ENCODE results near the gene HORMAD2. TPM values are rescaled to one million over a fixed set of nuclear protein-coding genes. Genes with fewer than 3 reads are reported as not detected.

The HORMAD2 gene
- total RNA-seq, 1 experiment from 2014 or later, result not detected

DNA sequence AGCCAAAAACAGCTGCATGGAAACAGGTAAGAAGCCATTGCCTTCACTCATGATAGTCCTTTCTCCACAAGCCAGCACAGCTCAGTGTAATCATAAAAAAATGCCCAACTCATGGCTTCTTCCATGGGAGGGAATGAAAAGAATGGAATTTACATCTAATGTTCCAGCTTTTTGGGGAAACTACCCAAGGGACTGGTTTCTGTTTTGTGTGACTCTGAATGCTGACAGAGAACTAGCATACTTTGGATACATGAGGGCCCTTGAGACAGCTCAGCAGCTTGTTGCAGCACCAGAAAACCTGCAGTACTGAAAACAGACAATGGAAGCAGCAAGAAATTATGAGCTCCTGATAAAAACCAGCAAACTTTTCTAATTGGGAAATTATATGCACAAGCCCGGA is 24.2 kb upstream of the HORMAD2 start:
- POLR2A ChIA-PET, result interaction anchor here (0.7 kb wide), 1 partner anchor 404 kb away, joined by 5 read pairs; no protein-coding TSS in a partner anchor
- no peaks in the 10 kb centered on the region for H3K4me1 Mint-ChIP-seq

DNA sequence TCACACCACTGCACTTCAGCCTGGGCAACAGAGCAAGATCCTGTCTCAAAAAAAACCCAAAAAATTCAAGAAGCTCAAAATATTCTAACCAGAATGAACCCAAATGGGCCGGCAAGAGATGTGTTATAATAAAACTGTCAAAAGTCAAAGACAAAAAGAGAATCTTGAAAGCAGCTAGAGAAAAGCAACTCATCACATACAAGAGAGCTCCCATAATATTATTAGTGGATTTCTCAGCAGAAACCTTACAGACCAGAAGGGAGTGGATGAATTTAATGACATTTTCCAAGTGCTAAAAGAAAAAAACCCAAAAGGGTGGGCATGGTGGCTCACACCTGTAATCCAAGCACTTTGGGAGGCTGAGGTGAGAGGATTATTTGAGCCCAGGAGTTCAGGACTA is 22.9 kb upstream of the HORMAD2 start:
- H3K27ac Mint-ChIP-seq, result no peak overlapping the region
- ATAC-seq, result no peak
- POLR2A ChIA-PET, result interaction anchor here (0.7 kb wide), 1 partner anchor 15 kb away, joined by 3 read pairs; no protein-coding TSS in a partner anchor

More for the DNA sequence above, 24.2 kb upstream of the HORMAD2 start:
- CTCF ChIA-PET, result interaction anchor here (1.2 to 1.4 kb wide), 2 partner anchors 16 to 51 kb away, joined by 3 read pairs; no protein-coding TSS in a partner anchor
- ATAC-seq, result no peak
- Mint-ChIP-seq H3K36me3 (peaks cover 16% of the 10 kb centered on the region), H3K9me3 (peaks cover 22% of the 10 kb centered on the region), H3K27ac (no peak overlapping the region), H3K27me3 (ENCODE audit: low read depth) (peaks cover 3% of the 10 kb centered on the region; the same call in 1 of the 2 replicates), H3K4me3 (no peak overlapping the region)
- DNase-seq (ENCODE audit: low spot score), result no peak
- TF ChIP-seq ZNF138 (CRISPR knock-in tag; conservative IDR thresholded peaks at IDR 0.05), result no peak
- TF ChIP-seq NFATC4 (CRISPR knock-in tag; IDR thresholded peaks at IDR 0.05), result no peak
- TF ChIP-seq, protein P1, sequence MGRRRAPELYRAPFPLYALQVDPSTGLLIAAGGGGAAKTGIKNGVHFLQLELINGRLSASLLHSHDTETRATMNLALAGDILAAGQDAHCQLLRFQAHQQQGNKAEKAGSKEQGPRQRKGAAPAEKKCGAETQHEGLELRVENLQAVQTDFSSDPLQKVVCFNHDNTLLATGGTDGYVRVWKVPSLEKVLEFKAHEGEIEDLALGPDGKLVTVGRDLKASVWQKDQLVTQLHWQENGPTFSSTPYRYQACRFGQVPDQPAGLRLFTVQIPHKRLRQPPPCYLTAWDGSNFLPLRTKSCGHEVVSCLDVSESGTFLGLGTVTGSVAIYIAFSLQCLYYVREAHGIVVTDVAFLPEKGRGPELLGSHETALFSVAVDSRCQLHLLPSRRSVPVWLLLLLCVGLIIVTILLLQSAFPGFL (CRISPR knock-in tag; IDR thresholded peaks at IDR 0.05; ENCODE audit: borderline replicate concordance), result no peak

More for the DNA sequence above, 22.9 kb upstream of the HORMAD2 start:
- peaks cover 16% of the 10 kb centered on the region for H3K36me3 Mint-ChIP-seq
- TF ChIP-seq, protein P2, sequence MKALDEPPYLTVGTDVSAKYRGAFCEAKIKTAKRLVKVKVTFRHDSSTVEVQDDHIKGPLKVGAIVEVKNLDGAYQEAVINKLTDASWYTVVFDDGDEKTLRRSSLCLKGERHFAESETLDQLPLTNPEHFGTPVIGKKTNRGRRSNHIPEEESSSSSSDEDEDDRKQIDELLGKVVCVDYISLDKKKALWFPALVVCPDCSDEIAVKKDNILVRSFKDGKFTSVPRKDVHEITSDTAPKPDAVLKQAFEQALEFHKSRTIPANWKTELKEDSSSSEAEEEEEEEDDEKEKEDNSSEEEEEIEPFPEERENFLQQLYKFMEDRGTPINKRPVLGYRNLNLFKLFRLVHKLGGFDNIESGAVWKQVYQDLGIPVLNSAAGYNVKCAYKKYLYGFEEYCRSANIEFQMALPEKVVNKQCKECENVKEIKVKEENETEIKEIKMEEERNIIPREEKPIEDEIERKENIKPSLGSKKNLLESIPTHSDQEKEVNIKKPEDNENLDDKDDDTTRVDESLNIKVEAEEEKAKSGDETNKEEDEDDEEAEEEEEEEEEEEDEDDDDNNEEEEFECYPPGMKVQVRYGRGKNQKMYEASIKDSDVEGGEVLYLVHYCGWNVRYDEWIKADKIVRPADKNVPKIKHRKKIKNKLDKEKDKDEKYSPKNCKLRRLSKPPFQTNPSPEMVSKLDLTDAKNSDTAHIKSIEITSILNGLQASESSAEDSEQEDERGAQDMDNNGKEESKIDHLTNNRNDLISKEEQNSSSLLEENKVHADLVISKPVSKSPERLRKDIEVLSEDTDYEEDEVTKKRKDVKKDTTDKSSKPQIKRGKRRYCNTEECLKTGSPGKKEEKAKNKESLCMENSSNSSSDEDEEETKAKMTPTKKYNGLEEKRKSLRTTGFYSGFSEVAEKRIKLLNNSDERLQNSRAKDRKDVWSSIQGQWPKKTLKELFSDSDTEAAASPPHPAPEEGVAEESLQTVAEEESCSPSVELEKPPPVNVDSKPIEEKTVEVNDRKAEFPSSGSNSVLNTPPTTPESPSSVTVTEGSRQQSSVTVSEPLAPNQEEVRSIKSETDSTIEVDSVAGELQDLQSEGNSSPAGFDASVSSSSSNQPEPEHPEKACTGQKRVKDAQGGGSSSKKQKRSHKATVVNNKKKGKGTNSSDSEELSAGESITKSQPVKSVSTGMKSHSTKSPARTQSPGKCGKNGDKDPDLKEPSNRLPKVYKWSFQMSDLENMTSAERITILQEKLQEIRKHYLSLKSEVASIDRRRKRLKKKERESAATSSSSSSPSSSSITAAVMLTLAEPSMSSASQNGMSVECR (CRISPR knock-in tag; IDR thresholded peaks at IDR 0.05; ENCODE audit: borderline replicate concordance), result no peak
- TF ChIP-seq, protein P3, sequence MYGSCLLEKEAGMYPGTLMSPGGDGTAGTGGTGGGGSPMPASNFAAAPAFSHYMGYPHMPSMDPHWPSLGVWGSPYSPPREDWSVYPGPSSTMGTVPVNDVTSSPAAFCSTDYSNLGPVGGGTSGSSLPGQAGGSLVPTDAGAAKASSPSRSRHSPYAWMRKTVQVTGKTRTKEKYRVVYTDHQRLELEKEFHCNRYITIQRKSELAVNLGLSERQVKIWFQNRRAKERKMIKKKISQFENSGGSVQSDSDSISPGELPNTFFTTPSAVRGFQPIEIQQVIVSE (CRISPR knock-in tag; IDR thresholded peaks at IDR 0.05; ENCODE audit: borderline replicate concordance), result no peak
- TF ChIP-seq, protein P4, sequence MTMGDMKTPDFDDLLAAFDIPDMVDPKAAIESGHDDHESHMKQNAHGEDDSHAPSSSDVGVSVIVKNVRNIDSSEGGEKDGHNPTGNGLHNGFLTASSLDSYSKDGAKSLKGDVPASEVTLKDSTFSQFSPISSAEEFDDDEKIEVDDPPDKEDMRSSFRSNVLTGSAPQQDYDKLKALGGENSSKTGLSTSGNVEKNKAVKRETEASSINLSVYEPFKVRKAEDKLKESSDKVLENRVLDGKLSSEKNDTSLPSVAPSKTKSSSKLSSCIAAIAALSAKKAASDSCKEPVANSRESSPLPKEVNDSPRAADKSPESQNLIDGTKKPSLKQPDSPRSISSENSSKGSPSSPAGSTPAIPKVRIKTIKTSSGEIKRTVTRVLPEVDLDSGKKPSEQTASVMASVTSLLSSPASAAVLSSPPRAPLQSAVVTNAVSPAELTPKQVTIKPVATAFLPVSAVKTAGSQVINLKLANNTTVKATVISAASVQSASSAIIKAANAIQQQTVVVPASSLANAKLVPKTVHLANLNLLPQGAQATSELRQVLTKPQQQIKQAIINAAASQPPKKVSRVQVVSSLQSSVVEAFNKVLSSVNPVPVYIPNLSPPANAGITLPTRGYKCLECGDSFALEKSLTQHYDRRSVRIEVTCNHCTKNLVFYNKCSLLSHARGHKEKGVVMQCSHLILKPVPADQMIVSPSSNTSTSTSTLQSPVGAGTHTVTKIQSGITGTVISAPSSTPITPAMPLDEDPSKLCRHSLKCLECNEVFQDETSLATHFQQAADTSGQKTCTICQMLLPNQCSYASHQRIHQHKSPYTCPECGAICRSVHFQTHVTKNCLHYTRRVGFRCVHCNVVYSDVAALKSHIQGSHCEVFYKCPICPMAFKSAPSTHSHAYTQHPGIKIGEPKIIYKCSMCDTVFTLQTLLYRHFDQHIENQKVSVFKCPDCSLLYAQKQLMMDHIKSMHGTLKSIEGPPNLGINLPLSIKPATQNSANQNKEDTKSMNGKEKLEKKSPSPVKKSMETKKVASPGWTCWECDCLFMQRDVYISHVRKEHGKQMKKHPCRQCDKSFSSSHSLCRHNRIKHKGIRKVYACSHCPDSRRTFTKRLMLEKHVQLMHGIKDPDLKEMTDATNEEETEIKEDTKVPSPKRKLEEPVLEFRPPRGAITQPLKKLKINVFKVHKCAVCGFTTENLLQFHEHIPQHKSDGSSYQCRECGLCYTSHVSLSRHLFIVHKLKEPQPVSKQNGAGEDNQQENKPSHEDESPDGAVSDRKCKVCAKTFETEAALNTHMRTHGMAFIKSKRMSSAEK (CRISPR knock-in tag; IDR thresholded peaks at IDR 0.05; ENCODE audit: borderline replicate concordance), result no peak
- no peak for TF ChIP-seq ZNF416 (CRISPR knock-in tag; IDR thresholded peaks at IDR 0.05)
- TF ChIP-seq ZNF396 (CRISPR knock-in tag; IDR thresholded peaks at IDR 0.05; ENCODE audit: borderline replicate concordance), result no peak
- no peak for TF ChIP-seq NR3C1 (CRISPR knock-in tag; conservative IDR thresholded peaks at IDR 0.05; ENCODE audit: low read depth)
- TF ChIP-seq, protein P5, sequence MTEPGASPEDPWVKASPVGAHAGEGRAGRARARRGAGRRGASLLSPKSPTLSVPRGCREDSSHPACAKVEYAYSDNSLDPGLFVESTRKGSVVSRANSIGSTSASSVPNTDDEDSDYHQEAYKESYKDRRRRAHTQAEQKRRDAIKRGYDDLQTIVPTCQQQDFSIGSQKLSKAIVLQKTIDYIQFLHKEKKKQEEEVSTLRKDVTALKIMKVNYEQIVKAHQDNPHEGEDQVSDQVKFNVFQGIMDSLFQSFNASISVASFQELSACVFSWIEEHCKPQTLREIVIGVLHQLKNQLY (CRISPR knock-in tag; IDR thresholded peaks at IDR 0.05), result no peak
- TF ChIP-seq TCF7 (CRISPR knock-in tag; IDR thresholded peaks at IDR 0.05; ENCODE audit: low read depth), result no peak
- TF ChIP-seq GTF2I (CRISPR knock-in tag; conservative IDR thresholded peaks at IDR 0.05), result no peak
- TF ChIP-seq, protein P6, sequence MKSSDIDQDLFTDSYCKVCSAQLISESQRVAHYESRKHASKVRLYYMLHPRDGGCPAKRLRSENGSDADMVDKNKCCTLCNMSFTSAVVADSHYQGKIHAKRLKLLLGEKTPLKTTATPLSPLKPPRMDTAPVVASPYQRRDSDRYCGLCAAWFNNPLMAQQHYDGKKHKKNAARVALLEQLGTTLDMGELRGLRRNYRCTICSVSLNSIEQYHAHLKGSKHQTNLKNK (CRISPR knock-in tag; IDR thresholded peaks at IDR 0.05), result no peak
- TF ChIP-seq, protein P7, sequence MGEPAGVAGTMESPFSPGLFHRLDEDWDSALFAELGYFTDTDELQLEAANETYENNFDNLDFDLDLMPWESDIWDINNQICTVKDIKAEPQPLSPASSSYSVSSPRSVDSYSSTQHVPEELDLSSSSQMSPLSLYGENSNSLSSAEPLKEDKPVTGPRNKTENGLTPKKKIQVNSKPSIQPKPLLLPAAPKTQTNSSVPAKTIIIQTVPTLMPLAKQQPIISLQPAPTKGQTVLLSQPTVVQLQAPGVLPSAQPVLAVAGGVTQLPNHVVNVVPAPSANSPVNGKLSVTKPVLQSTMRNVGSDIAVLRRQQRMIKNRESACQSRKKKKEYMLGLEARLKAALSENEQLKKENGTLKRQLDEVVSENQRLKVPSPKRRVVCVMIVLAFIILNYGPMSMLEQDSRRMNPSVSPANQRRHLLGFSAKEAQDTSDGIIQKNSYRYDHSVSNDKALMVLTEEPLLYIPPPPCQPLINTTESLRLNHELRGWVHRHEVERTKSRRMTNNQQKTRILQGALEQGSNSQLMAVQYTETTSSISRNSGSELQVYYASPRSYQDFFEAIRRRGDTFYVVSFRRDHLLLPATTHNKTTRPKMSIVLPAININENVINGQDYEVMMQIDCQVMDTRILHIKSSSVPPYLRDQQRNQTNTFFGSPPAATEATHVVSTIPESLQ (CRISPR knock-in tag; IDR thresholded peaks at IDR 0.05), result no peak
- no peak for TF ChIP-seq ZNF671 (CRISPR knock-in tag; IDR thresholded peaks at IDR 0.05)
- no peak for TF ChIP-seq ETV6 (CRISPR knock-in tag; IDR thresholded peaks at IDR 0.05)
- no peak for TF ChIP-seq IRF2 (CRISPR knock-in tag; IDR thresholded peaks at IDR 0.05; ENCODE audit: borderline replicate concordance, low read depth)
- no peak for TF ChIP-seq SMAD4 (CRISPR knock-in tag; IDR thresholded peaks at IDR 0.05)
- TF ChIP-seq NR2C2 (CRISPR knock-in tag; IDR thresholded peaks at IDR 0.05), result no peak
- peaks cover 22% of the 10 kb centered on the region for H3K9me3 Mint-ChIP-seq
- no peak overlapping the region for H3K4me3 Mint-ChIP-seq
- CTCF ChIA-PET, result no interaction called here
- no peak for DNase-seq (ENCODE audit: low spot score)
- H3K27me3 Mint-ChIP-seq (ENCODE audit: low read depth), result peaks cover 6% of the 10 kb centered on the region; the same call in 1 of the 2 replicates
- no peaks in the 10 kb centered on the region for H3K4me1 Mint-ChIP-seq
